HL-60 (cell line): Measurements from ENCODE around the gene ERLEC1.

Experiments
- CTCF ChIP-seq: IDR thresholded peaks from one replicate; pipeline ENCODE4 v1.5.1; 2011; ENCODE audit warnings: low read length, control low read depth, inconsistent platforms; ENCODE audit not compliant: insufficient read depth
- GABPA ChIP-seq: IDR thresholded peaks from 2 replicates; pipeline ENCODE4 v1.6.1; 2012; ENCODE audit warnings: low read depth
- POLR2AphosphoS5 ChIP-seq: IDR thresholded peaks from 2 replicates; pipeline ENCODE4 v1.6.1; 2012; ENCODE audit warnings: low read depth
- REST ChIP-seq: IDR thresholded peaks from 2 replicates; pipeline ENCODE4 v1.6.1; 2012; ENCODE audit warnings: low read depth; ENCODE audit not compliant: insufficient replicate concordance
- SPI1 ChIP-seq: IDR thresholded peaks from 2 replicates; pipeline ENCODE4 v1.6.1; 2012; ENCODE audit warnings: low read depth, mild to moderate bottlenecking, borderline replicate concordance

GRCh38 chr2:53819634-53820033 lies 32.8 kb downstream of the ERLEC1 start:
- no peak for TF ChIP-seq CTCF
- TF ChIP-seq POLR2AphosphoS5 = no peak
- no peak for TF ChIP-seq REST
- TF ChIP-seq GABPA = no peak
- TF ChIP-seq SPI1 = no peak
